Heart left ventricle (tissue), 16 donors: ENCODE measurements around the gene TPPP. TPM values are rescaled to one million over a fixed set of nuclear protein-coding genes. Genes with fewer than 3 reads are reported as not detected.

Experiments
- ATAC-seq, 4 donors: fragments of 200-7000 bp; cut with Tn5 transposase; one replicate each; pipeline ENCODE4 v1.9.1; 2020 to 2022; ENCODE audit warnings: moderate library complexity in 4 of 4, mild to moderate bottlenecking in 3 of 4, moderate number of reproducible peaks in 1 of 4
- DNase-seq, 5 donors: peaks; one replicate each; pipeline ENCODE4 v3.0.0-alpha.2; 2020
- H3K27ac ChIP-seq, 12 donors: fragments of 200-600 bp; sonication (generic) in 4 of 12; one replicate each; pipeline versions ENCODE4 v1.5.0 to v1.8.0; 2016 to 2022; ENCODE audit warnings: mild to moderate bottlenecking in 2 of 12
- H3K27me3 ChIP-seq, 9 donors: fragments of 200-600 bp; sonication (generic) in 2 of 9; one replicate each; pipeline versions ENCODE4 v1.5.1 to v1.8.0; 2016 to 2022; ENCODE audit warnings: mild to moderate bottlenecking in 3 of 9
- H3K36me3 ChIP-seq, 9 donors: fragments of 200-600 bp; sonication (generic) in 2 of 9; one replicate each; pipeline versions ENCODE4 v1.5.0 to v1.8.0; 2018 to 2022; ENCODE audit warnings: mild to moderate bottlenecking in 2 of 9
- H3K4me1 ChIP-seq, 12 donors: fragments of 200-600 bp; sonication (generic) in 4 of 12; one replicate each; pipeline versions ENCODE4 v1.5.0 to v1.8.0; 2016 to 2022; ENCODE audit warnings: mild to moderate bottlenecking in 3 of 12
- H3K4me3 ChIP-seq, 12 donors: fragments of 200-600 bp; sonication (generic) in 4 of 12; one replicate each; pipeline versions ENCODE4 v1.5.0 to v1.8.0; 2017 to 2022; ENCODE audit warnings: mild to moderate bottlenecking in 9 of 12, moderate library complexity in 4 of 12
- H3K9me3 ChIP-seq, 12 donors: fragments of 200-600 bp; sonication (generic) in 4 of 12; one replicate each; pipeline versions ENCODE4 v1.5.0 to v1.8.0; 2016 to 2022; ENCODE audit warnings: mild to moderate bottlenecking in 1 of 12
- POLR2A ChIP-seq, 2 donors: fragments of 450-650 bp; IDR thresholded peaks; one replicate each; pipeline ENCODE4 v1.6.1; 2017; ENCODE audit warnings: antibody characterized with exemption in 2 of 2, mild to moderate bottlenecking in 2 of 2, moderate library complexity in 2 of 2
- WGBS, 4 donors: extraction: QIAGEN DNeasy Blood & Tissue Kit in 2 of 4; methylation state at CpG; one replicate each; pipeline versions ENCODE4 v1.1.5 to v1.1.7; 2013 to 2018; 5-methylcytosine and 5-hydroxymethylcytosine counted together
- intact Hi-C, 10 donors: fragments of 100-400 bp; cut with DNase I; formaldehyde crosslinking; loops; one replicate each; pipeline versions ENCODE4 v1.11.1 to v1.14.2; 2022
- polyA plus RNA-seq, 2 donors: library from polyadenylated mRNA; stranded (reverse); fragments of 200-250 nt; gene quantifications; one replicate each; pipeline ENCODE4 v1.2.3, GENCODE V29; 2013
- total RNA-seq, 9 donors: library from RNA; depleted of rRNA in 2 of 9; stranded (reverse); fragments of >200 nt in 2 of 9; fragmentation: NEBNext Ultra II Directional in 3 of 9; extraction: Animal tissue kit (Norgen Biotek cat#: 25700) in 3 of 9; gene quantifications; one replicate each; pipeline versions ENCODE4 v1.1.0 to v1.2.4, GENCODE V29; 2016 to 2023
- TF ChIP-seq, protein P1 (sequence below), 12 donors: fragments of 200-600 bp; sonication (generic) in 4 of 12; IDR thresholded peaks; one replicate each; pipeline versions ENCODE4 v1.5.0 to v1.8.0; 2018 to 2022; ENCODE audit warnings: antibody characterized with exemption in 12 of 12, mild to moderate bottlenecking in 5 of 12
- donor health status: ischemic (EF 13 %, LVEDD 7.1; RV severe dilation, severe dysfunction).
- donor health status: healthy with polysubstance abuse.
- donor health status: DM: no; HTN: yes; CAD: no.
- donor health status: DM: no; HTN: no; CAD: no.
- donor health status: ischemic (EF 25% LVEDD 6.9; RV normal size, moderate dysfunction).
- donor health status: ischemic (EF 25% LVEDD 5.7; RV mildly dilated, moderate dysfunction).
- donor health status: healthy.
- donor health status: DM: yes; HTN: yes; CAD: no.
- donor health status: ischemic (EF 35%, LVEDD 5.7; RV mildly dilated, moderate dysfunction).
- donor health status: nonischemic (EF 11% LVEDD 7.7; RV severe dilation, severe dysfunction).
- donor health status: DM: yes; HTN: yes; CAD: no.
- donor health status: PGD.
- donor health status: ischemic (EF 29% LVEDD 5.4; RV normal size, mild dysfunction).
- donor health status: nonischemic (EF 23%, LVEDD 6.1; RV moderate dilation, normal function).

Gene TPPP
- total and polyA plus RNA-seq, 11 donors: 7.5 to 31.2 (median 14.9) TPM

DNA sequence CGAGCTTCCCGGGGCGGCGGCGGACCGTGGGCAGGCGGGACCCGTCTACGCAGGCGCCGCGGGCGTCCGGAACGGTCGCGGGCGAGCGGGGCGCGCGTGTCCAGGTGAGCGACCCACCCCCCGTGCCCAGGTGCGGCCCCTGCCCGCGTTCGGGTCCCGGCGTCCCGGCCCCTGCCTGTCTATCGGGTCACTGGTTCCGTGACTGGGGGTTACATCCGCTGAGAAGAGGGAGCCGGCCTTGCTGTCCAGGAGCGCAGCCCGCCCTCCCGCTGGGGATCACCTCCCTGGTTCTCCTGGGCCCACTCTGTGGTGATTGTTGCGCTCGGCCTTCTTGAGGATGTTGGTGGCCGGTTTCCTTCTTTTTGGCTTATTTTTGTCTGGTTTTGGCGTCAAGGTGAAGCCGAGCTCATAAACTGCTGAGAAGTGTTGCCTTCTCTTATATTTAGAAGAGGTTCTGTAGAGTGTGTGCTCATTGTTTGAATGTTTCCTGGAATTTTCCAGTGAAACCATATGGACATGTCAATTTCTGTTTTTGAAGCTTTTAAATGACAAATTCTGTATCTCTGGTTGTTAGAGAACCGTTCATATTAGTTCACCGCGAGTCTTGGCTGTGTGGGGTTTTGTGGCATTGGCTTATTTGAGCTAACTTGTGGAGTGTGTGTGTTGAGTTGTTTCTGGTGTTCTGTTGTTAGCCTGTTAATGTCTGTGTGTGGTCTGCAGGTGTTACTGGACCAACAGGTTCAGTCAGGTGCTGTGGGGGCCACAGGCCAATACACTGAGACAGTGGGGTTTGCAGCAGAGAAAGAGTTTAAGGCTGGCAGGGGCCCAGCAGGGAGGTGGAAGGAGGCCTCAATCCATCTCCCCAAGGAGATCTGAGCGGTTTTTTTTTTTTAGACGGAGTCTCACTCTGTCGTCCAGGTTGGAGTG, 80.4 kb downstream of the TPPP start:
- ATAC-seq (peak in 1 of 4 donors; percentile 28), DNase-seq (peak in 1 of 5 donors; percentile 11)
- H3K36me3 ChIP-seq: no peaks in the 10 kb centered on the region
- 12 to 25% (median 15%) methylated on average over 22 to 49 of the region's 49 CpGs for WGBS, 4 donors
- intact Hi-C loops: loop anchor here in 1 of 10 donors (10.0 kb wide), 1 partner anchor 138 kb away; no protein-coding TSS in a partner anchor
- H3K4me1 ChIP-seq: peaks cover 0 to 16% (median 5%) of the 10 kb centered on the region in 12 donors
- H3K27me3 ChIP-seq: peaks cover 0 to 7% (median 0%) of the 10 kb centered on the region in 9 donors
- H3K4me3 ChIP-seq: peak overlapping the region; percentile 57 to 92 (median 82)
- H3K9me3 ChIP-seq: peaks cover 0 to 5% (median 0%) of the 10 kb centered on the region in 12 donors
- peak overlapping the region in 3 of 12 donors; percentile 29 to 57 (median 38) for H3K27ac ChIP-seq
- TF ChIP-seq, protein P1, sequence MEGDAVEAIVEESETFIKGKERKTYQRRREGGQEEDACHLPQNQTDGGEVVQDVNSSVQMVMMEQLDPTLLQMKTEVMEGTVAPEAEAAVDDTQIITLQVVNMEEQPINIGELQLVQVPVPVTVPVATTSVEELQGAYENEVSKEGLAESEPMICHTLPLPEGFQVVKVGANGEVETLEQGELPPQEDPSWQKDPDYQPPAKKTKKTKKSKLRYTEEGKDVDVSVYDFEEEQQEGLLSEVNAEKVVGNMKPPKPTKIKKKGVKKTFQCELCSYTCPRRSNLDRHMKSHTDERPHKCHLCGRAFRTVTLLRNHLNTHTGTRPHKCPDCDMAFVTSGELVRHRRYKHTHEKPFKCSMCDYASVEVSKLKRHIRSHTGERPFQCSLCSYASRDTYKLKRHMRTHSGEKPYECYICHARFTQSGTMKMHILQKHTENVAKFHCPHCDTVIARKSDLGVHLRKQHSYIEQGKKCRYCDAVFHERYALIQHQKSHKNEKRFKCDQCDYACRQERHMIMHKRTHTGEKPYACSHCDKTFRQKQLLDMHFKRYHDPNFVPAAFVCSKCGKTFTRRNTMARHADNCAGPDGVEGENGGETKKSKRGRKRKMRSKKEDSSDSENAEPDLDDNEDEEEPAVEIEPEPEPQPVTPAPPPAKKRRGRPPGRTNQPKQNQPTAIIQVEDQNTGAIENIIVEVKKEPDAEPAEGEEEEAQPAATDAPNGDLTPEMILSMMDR (IDR thresholded peaks at IDR 0.05): no peak
- no peak for TF ChIP-seq POLR2A (IDR thresholded peaks at IDR 0.05)

DNA sequence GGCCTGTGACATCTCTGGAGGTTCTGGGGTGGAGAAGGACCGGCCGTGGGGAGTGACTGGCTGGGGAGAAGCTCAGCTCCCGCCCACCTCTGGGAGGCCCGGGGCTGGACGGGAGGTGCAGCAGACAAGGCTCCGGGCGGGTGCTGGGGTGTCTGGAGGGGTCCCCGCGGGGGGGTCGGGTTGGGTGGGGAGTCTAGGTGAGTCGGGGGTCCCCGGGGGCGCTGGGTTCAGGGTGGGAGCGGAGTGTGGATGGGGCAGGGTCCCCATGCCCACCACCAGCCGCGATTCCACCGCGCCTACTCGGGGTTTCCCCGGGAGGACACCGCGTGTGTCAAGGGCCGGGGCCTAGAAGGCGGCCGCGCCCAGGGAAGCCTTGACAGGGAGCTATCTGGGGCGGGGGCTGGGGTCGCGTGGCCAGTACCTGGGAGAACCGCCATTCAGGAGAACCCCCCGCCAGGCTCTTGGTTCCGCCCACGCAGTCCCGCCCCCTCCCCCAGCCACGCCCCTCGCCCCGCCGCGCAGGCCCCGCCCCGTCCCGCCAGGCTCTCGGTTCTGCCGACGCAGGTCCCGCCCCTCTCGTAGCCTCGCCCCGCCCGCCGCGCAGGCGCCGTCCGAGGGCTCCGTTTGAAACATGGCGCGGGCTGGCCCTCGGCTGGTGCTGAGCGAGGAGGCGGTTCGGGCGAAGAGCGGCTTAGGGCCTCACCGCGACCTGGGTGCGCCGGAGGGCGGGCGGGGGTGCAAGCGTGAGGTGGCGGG, 81.2 kb downstream of the TPPP start, which contains the start of gene CEP72:
CEP72 (plus strand) TSS at position 610 of the 756 bp plus-strand sequence; CDS start at position 632, 22 bp downstream.
- Histone ChIP-seq H3K4me3 (peak within 1 kb of the TSS; percentile 57 to 92 (median 82)), H3K27ac (peak within 1 kb of the TSS in 5 of 12 donors; percentile 21 to 57 (median 38)), H3K4me1 (peaks cover 0 to 16% (median 5%) of the 10 kb centered on the region in 12 donors), H3K9me3 (peaks cover 0 to 5% (median 0%) of the 10 kb centered on the region in 12 donors), H3K27me3 (peaks cover 0 to 13% (median 0%) of the 10 kb centered on the region in 9 donors), H3K36me3 (no peaks in the 10 kb centered on the region)
- 1 to 2% (median 1%) methylated on average over 11 to 72 of the region's 72 CpGs for WGBS, 4 donors
- ATAC-seq: peak; percentile 93 to 99 (median 98)
- DNase-seq: peak; percentile 91 to 97 (median 92)
- intact Hi-C loops: loop anchor here in 1 of 10 donors (10.0 kb wide), 1 partner anchor 137 kb away; no protein-coding TSS in a partner anchor
- no peak for TF ChIP-seq POLR2A (IDR thresholded peaks at IDR 0.05)
- TF ChIP-seq, protein P1 (IDR thresholded peaks at IDR 0.05): no peak

DNA sequence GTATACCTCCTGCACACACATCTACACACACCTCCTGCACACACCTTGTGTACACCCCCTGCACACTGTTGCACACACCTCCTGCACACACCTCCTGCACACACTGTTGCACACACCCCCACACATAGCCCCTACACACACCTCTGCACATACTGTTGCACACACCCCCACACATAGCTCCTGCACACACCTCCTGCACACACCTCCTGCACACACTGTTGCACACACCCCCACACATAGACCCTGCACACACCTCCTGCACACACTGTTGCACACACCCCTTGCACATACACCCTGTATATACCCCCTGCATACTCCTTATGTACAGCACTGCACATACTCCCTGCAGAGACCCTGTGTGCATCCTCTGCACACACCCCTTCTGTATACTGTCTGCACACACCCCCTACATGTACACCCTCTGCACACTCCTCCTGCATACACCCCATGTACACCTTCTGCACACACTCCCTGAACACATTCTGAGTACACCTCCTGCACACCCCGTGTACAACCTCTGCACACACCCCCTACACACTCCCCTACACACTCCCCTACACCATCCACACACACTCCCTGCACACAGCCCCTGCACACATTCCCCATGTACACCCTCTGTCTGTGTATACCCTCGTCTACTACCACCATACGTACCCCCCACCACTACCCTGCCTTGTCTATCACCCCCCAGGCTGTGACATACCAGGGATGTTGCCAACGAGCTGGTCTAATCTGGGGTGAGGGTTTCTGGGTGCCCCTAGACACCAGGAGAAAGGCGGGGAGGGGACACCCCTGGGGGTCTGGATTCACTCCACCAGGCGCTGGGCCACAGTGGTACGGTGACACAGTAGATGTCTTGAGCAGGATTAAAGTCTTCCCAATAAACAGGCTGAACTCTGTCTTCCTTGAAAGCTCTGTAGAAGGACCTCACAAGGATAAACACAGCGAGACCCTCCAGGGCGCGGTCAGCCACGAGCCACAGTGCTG, 82.1 kb downstream of the TPPP start:
- peak overlapping the region; percentile 57 to 92 (median 82) for H3K4me3 ChIP-seq
- intact Hi-C loops: loop anchor here in 1 of 10 donors (10.0 kb wide), 1 partner anchor 136 kb away; no protein-coding TSS in a partner anchor
- peaks cover 0 to 5% (median 0%) of the 10 kb centered on the region in 12 donors for H3K9me3 ChIP-seq
- H3K36me3 ChIP-seq: no peaks in the 10 kb centered on the region
- no peak for TF ChIP-seq POLR2A (IDR thresholded peaks at IDR 0.05)
- TF ChIP-seq, protein P1 (IDR thresholded peaks at IDR 0.05): no peak
- peaks cover 0 to 16% (median 5%) of the 10 kb centered on the region in 12 donors for H3K4me1 ChIP-seq
- H3K27me3 ChIP-seq: peaks cover 0 to 19% (median 0%) of the 10 kb centered on the region in 9 donors
- H3K27ac ChIP-seq: peak overlapping the region in 1 of 12 donors; percentile 46
- ATAC-seq: peak in 1 of 4 donors; percentile 2
- 47 to 57% (median 52%) methylated on average over 11 of the region's 11 CpGs for WGBS, 4 donors
- DNase-seq: peak in 1 of 5 donors; percentile 16
